HFF-Myc (cell line): ENCODE data around the gene NFATC2.
"Not testable (repeated sequence)": the region's sequence is repeated elsewhere in the genome, so short reads cannot be mapped to it uniquely, and the experiment has no call there.

Source experiments
- DNase-seq: peaks from one replicate; pipeline ENCODE4 v3.0.0-alpha.2; 2011; ENCODE audit warnings: low read depth; ENCODE audit errors: extremely low read depth
- H3K4me3 ChIP-seq: replicated peaks from 2 replicates; pipeline ENCODE4 v1.5.1; 2011; ENCODE audit warnings: low read depth, mild to moderate bottlenecking, control low read depth, low read length
- CTCF ChIP-seq: IDR thresholded peaks from 2 replicates; pipeline ENCODE4 v1.5.1; 2012; ENCODE audit warnings: mild to moderate bottlenecking, low read depth, low read length, control low read depth; ENCODE audit errors: missing control alignments

NFATC2 gene

GRCh38 chr20:51352791-51353190, 189.7 kb downstream of the NFATC2 start:
- TF ChIP-seq CTCF, result no peak
- DNase-seq, result no peak
- no peak overlapping the region for H3K4me3 ChIP-seq

GRCh38 chr20:51350941-51351631, 191.4 kb downstream of the NFATC2 start:
- H3K4me3 ChIP-seq, result no peak overlapping the region
- TF ChIP-seq CTCF, result no peak
- no peak for DNase-seq

- no peak overlapping the region for H3K4me3 ChIP-seq
- TF ChIP-seq CTCF, result no peak
- DNase-seq, result no peak
These were observed 193.6 kb downstream of the NFATC2 start for GRCh38 chr20:51348876-51349275.

- no peak for DNase-seq
- no peak overlapping the region for H3K4me3 ChIP-seq
- no peak for TF ChIP-seq CTCF
These were observed 194.7 kb downstream of the NFATC2 start for GRCh38 chr20:51347831-51348230.

GRCh38 chr20:51346686-51347485, 195.6 kb downstream of the NFATC2 start:
- H3K4me3 ChIP-seq, result no peak overlapping the region
- no peak for TF ChIP-seq CTCF
- DNase-seq, result no peak

GRCh38 chr20:51345601-51346101, 196.9 kb downstream of the NFATC2 start:
- DNase-seq, result no peak
- TF ChIP-seq CTCF, result no peak
- H3K4me3 ChIP-seq, result no peak overlapping the region

- DNase-seq, H3K4me3 ChIP-seq: not testable (repeated sequence)
These were observed 198.7 kb downstream of the NFATC2 start for GRCh38 chr20:51343802-51344201.
